Measurements from ENCODE around the gene IFFO2. TPM values are rescaled to one million over a fixed set of nuclear protein-coding genes. Genes with fewer than 3 reads are reported as not detected.

Gene IFFO2
- total RNA-seq, 2 donors from 2014 or later: 24.8 to 27.7 TPM

- H3K36me3 ChIP-seq: no peaks in the 10 kb centered on the region
- no peak for DNase-seq (ENCODE audit: low spot score)
- no peak for TF ChIP-seq CTCF (IDR thresholded peaks at IDR 0.05)
- no peak overlapping the region for H3K4me3 ChIP-seq
- no peaks in the 10 kb centered on the region for H3K9me3 ChIP-seq
- H3K27ac ChIP-seq: no peak overlapping the region
- H3K27me3 ChIP-seq (replicated peaks; ENCODE audit: insufficient read depth): no peaks in the 10 kb centered on the region
- no peak for ATAC-seq (ENCODE audit: insufficient number of reproducible peaks, low FRiP score, low read depth)
- peaks cover 0 to 10% of the 10 kb centered on the region in 2 donors for H3K4me1 ChIP-seq (ENCODE audit: control insufficient read depth in 1 of 2, low read depth in 2 of 2)
Measured at GRCh38 chr1:18965206-18966173, 9.0 kb upstream of the IFFO2 start.

GRCh38 chr1:18963968-18964367 is 7.5 kb upstream of the IFFO2 start:
- Histone ChIP-seq H3K4me3 (no peak overlapping the region), H3K36me3 (no peaks in the 10 kb centered on the region), H3K27ac (no peak overlapping the region), H3K9me3 (no peaks in the 10 kb centered on the region), H3K27me3 (replicated peaks; ENCODE audit: insufficient read depth) (no peaks in the 10 kb centered on the region), H3K4me1 (ENCODE audit: control insufficient read depth in 1 of 2, low read depth in 2 of 2) (peaks cover 0 to 10% of the 10 kb centered on the region in 2 donors)
- TF ChIP-seq CTCF (IDR thresholded peaks at IDR 0.05): no peak
- DNase-seq (ENCODE audit: low spot score) (no peak), ATAC-seq (ENCODE audit: insufficient number of reproducible peaks, low FRiP score, low read depth) (no peak)

GRCh38 chr1:18962855-18963737 is 6.6 kb upstream of the IFFO2 start:
- DNase-seq (ENCODE audit: low spot score): no peak
- no peaks in the 10 kb centered on the region for H3K36me3 ChIP-seq
- no peaks in the 10 kb centered on the region for H3K9me3 ChIP-seq
- TF ChIP-seq CTCF (IDR thresholded peaks at IDR 0.05): no peak
- no peak for ATAC-seq (ENCODE audit: insufficient number of reproducible peaks, low FRiP score, low read depth)
- H3K27ac ChIP-seq: no peak overlapping the region
- H3K4me3 ChIP-seq: no peak overlapping the region
- peaks cover 0 to 10% of the 10 kb centered on the region in 2 donors for H3K4me1 ChIP-seq (ENCODE audit: control insufficient read depth in 1 of 2, low read depth in 2 of 2)
- H3K27me3 ChIP-seq (replicated peaks; ENCODE audit: insufficient read depth): no peaks in the 10 kb centered on the region

GRCh38 chr1:18962121-18962721 is 5.7 kb upstream of the IFFO2 start:
- H3K27ac ChIP-seq: no peak overlapping the region
- no peak for DNase-seq (ENCODE audit: low spot score)

More at GRCh38 chr1:18962121-18962721, 5.7 kb upstream of the IFFO2 start:
- Histone ChIP-seq H3K27me3 (replicated peaks; ENCODE audit: insufficient read depth) (no peaks in the 10 kb centered on the region), H3K4me3 (no peak overlapping the region), H3K4me1 (ENCODE audit: control insufficient read depth in 1 of 2, low read depth in 2 of 2) (peaks cover 0 to 13% of the 10 kb centered on the region in 2 donors), H3K36me3 (no peaks in the 10 kb centered on the region), H3K9me3 (no peaks in the 10 kb centered on the region)
- no peak for ATAC-seq (ENCODE audit: insufficient number of reproducible peaks, low FRiP score, low read depth)
- TF ChIP-seq CTCF (IDR thresholded peaks at IDR 0.05): no peak
